HL-60/S4 (cell line): ENCODE data around the gene PPP1R18.
"Not testable (repeated sequence)": the region's sequence is repeated elsewhere in the genome, so short reads cannot be mapped to it uniquely, and the experiment has no call there.

Experiments
- in situ Hi-C: fragments of 300-500 bp; cut with MboI; formaldehyde crosslinking; loops from 2 replicates; pipeline ENCODE4 v1.14.3; 2022; ENCODE audit warnings: low sequenced_read_pairs

Gene PPP1R18

GRCh38 chr6:30678964-30679726 is 7.3 kb downstream of the PPP1R18 start:
- in situ Hi-C loops, result loop anchor here (10.0 kb wide), 1 partner anchor 194 kb away; the partner anchor contains the start of gene HLA-E

- in situ Hi-C loops, result loop anchor here (10.0 kb wide), 1 partner anchor 192 kb away; the partner anchor contains the start of gene HLA-E
Observed at GRCh38 chr6:30676660-30677285, 9.7 kb downstream of the PPP1R18 start.

- in situ Hi-C loops, result loop anchor here (10.0 kb wide), 1 partner anchor 188 kb away; the partner anchor contains the start of gene HLA-E
Observed at GRCh38 chr6:30672445-30673253, 13.8 kb downstream of the PPP1R18 start, which contains the start of gene DHX16. TSS of gene DHX16 (minus strand) at chr6:30673006. CDS start at chr6:30672841, 165 bp downstream.

- in situ Hi-C loops, result loop anchor here (10.0 kb wide), 1 partner anchor 186 kb away; the partner anchor contains the start of gene HLA-E
Observed at GRCh38 chr6:30670760-30671527, 15.5 kb downstream of the PPP1R18 start.

- in situ Hi-C loops, result not testable (repeated sequence)
Observed at GRCh38 chr6:30666300-30666699, 20.1 kb downstream of the PPP1R18 start.

- in situ Hi-C loops, result no loop called here
Observed at GRCh38 chr6:30664994-30665767, 21.3 kb downstream of the PPP1R18 start.

DNA sequence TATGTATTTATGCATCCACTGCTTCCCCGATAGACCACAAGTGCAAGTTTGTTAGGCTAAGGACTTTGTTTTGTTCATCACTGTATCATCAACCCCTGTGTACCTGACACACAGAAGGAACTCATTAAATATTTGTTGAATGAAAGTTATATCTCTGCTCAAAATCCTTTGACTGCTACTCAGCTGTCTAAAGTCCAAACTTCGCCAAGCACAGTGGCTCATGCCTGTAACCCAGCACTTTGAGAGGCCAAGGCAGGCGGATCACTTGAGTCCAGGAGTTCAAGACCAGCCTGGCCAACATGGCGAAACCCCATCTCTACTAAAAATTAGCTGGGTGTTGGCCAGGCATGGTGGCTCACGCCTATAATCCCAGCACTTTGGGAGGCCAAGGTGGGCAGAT is 28.5 kb downstream of the PPP1R18 start:
- in situ Hi-C loops, result not testable (repeated sequence)

GRCh38 chr6:30657454-30657853 is 29.0 kb downstream of the PPP1R18 start:
- in situ Hi-C loops, result no loop called here

GRCh38 chr6:30656513-30656912 is 29.9 kb downstream of the PPP1R18 start:
- in situ Hi-C loops, result no loop called here

DNA sequence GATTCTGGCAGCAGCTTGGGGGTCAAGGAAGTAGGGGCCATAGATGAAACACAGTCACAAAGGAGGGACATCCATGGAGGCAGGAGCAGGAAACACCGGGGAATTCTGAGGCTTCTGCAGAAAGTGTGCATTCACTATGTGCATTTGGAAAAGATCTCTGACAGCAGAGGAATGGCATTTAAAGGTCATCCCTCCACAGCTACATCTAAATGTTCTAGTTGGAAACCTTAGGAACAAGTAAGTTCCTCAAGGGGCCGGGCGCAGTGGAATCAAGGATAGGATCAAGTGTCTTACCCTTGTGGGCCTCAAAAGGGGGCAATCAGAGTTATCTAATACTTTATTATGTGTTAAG is 30.7 kb downstream of the PPP1R18 start:
- in situ Hi-C loops, result no loop called here

- in situ Hi-C loops, result no loop called here
Observed at GRCh38 chr6:30654798-30655742, 31.4 kb downstream of the PPP1R18 start.

DNA sequence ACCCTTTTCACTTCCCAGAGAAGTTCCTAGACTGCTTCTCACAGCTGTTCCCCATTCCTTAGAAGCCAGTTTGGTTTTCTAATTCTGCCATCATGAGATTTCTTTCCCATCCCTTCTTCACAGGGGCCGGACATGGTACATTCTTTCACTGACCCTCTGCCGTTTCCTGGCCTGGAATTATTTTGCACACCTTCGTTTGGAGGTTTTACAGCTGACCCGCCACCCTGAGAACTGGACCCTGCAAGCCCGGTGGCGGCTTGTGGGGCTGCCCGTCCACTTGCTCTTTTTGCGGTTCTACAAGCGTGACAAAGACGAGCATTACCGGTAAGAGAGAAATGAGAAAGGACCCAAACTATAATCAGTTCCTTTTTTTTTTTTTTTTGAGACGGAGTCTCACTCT is 35.3 kb downstream of the PPP1R18 start:
- in situ Hi-C loops, result no loop called here

GRCh38 chr6:30647242-30648116 is 39.0 kb downstream of the PPP1R18 start:
- in situ Hi-C loops, result no loop called here

GRCh38 chr6:30646450-30647241 is 39.8 kb downstream of the PPP1R18 start, which contains the start of gene C6orf136:
TSS of gene C6orf136 (plus strand) at chr6:30647133. CDS start at chr6:30647232, 99 bp downstream.
- in situ Hi-C loops, result no loop called here

- in situ Hi-C loops, result no loop called here
Observed at GRCh38 chr6:30645989-30646388, 40.5 kb downstream of the PPP1R18 start.

GRCh38 chr6:30644769-30645168 is 41.7 kb downstream of the PPP1R18 start:
- in situ Hi-C loops, result no loop called here

- in situ Hi-C loops, result no loop called here
Observed at GRCh38 chr6:30643656-30644055, 42.8 kb downstream of the PPP1R18 start.
